ENCODE measurements around the gene ACTL6A. TPM values are rescaled to one million over a fixed set of nuclear protein-coding genes. Genes with fewer than 3 reads are reported as not detected.

ACTL6A gene
- total and polyA plus RNA-seq, 2 of the 4 experiments (the other 2 are of a cell fraction): 48.3 to 70.1 TPM

GRCh38 chr3:179613807-179614206 lies 51.1 kb downstream of the ACTL6A start:
- Histone ChIP-seq H2AK5ac (ENCODE audit: low read depth, low read length) (no peak overlapping the region), H2BK5ac (ENCODE audit: low read depth, low read length, poor library complexity, severe bottlenecking) (peak overlapping the region; percentile 40), H3K56ac (ENCODE audit: extremely low read depth, insufficient read depth, low read length) (no peak overlapping the region; the same call in 1 of the 2 replicates), H3K4ac (ENCODE audit: low read depth, low read length) (no peak overlapping the region; the same call in 1 of the 2 replicates), H3K4me1 (ENCODE audit: control insufficient read depth, insufficient read depth, low read length) (peaks cover 4% of the 10 kb centered on the region), H3K9me1 (ENCODE audit: insufficient read depth, low read length) (peaks cover 3% of the 10 kb centered on the region; the same call in 1 of the 2 replicates), H4K8ac (ENCODE audit: low read depth in 2 of 2, low read length in 2 of 2) (no peak overlapping the region; a peak in 2 of 4 replicates), H3K4me2 (ENCODE audit: low read depth, low read length) (peak overlapping the region; percentile 93; the same call in 1 of the 2 replicates), H4K20me1 (ENCODE audit: insufficient read depth, low read length) (no peaks in the 10 kb centered on the region; the same call in 1 of the 2 replicates), H4K5ac (ENCODE audit: low read depth, low read length) (no peak overlapping the region), H2BK20ac (ENCODE audit: low read depth, low read length) (no peak overlapping the region), H3K18ac (ENCODE audit: low read depth, low read length) (0 out of 2 replicates have a peak overlapping the region, but pooled peaks have one; percentile 70), H3K9ac (ENCODE audit: low read depth, low read length) (no peak overlapping the region), H3K9me3 (ENCODE audit: control insufficient read depth, insufficient read depth, low read length) (no peaks in the 10 kb centered on the region), H4K91ac (ENCODE audit: insufficient read depth, low read depth, low read length) (no peak overlapping the region), H3K27ac (ENCODE audit: insufficient read depth, low read length) (no peak overlapping the region), H3K14ac (replicated peaks; ENCODE audit: low read depth, low read length) (no peak overlapping the region), H3K36me3 (ENCODE audit: control insufficient read depth, insufficient read depth, low read length) (peaks cover 8% of the 10 kb centered on the region; the same call in 1 of the 2 replicates), H2AK9ac (replicated peaks; ENCODE audit: low read depth, low read length, poor library complexity) (no peak overlapping the region), H3K4me3 (ENCODE audit: insufficient read depth, low read depth, low read length) (no peak overlapping the region), H3K27me3 (ENCODE audit: control insufficient read depth, insufficient read depth, low read length) (no peaks in the 10 kb centered on the region), H3K23ac (ENCODE audit: low read depth, low read length) (no peak overlapping the region; the same call in 1 of the 2 replicates), H2BK120ac (ENCODE audit: low read depth, low read length) (no peak overlapping the region), H2AFZ (replicated peaks; ENCODE audit: low read length, poor library complexity) (no peak overlapping the region), H3K79me1 (ENCODE audit: low read depth in 1 of 2, low read length in 2 of 2) (peaks cover 13 to 24% of the 10 kb centered on the region in 2 experiments; a peak in 3 of 4 replicates), H2BK15ac (ENCODE audit: low read depth, low read length) (no peak overlapping the region)
- TF ChIP-seq RCOR1 (IDR thresholded peaks at IDR 0.05; ENCODE audit: insufficient replicate concordance, low read length): no peak
- TF ChIP-seq USF2 (IDR thresholded peaks at IDR 0.05; ENCODE audit: low read depth, low read length): no peak
- TF ChIP-seq RAD21 (IDR thresholded peaks at IDR 0.05; ENCODE audit: low read length): no peak
- intact Hi-C loops (cut with micrococcal nuclease): no loop called here
- peak; percentile 95 for ATAC-seq (ENCODE audit: low read depth)
- DNase-seq: peak; percentile 57
- CTCF ChIA-PET: no interaction called here
- WGBS, 2 experiments (ENCODE audit: extremely low coverage in 2 of 2, insufficient read length in 1 of 2): no CpG with 5 or more reads among the region's 2 CpGs
- in situ Hi-C loops (cut with MboI; ENCODE audit: low sequenced_read_pairs): no loop called here
- POLR2A ChIA-PET (ENCODE audit: unreplicated experiment): no interaction called here
- BruUV-seq (replicated peaks): no TSS peak
- dilution Hi-C loops (cut with HindIII; ENCODE audit: low sequenced_read_pairs, unreplicated experiment): no loop called here

All from IMR-90 (cell line).